ENCODE measurements around the gene PRUNE2. TPM values are rescaled to one million over a fixed set of nuclear protein-coding genes. Genes with fewer than 3 reads are reported as not detected.
"Not testable (repeated sequence)": the region's sequence is repeated elsewhere in the genome, so short reads cannot be mapped to it uniquely, and the experiment has no call there.

PRUNE2 gene
- total RNA-seq, 2 donors from 2014 or later: 58.6 to 78.9 TPM

DNA sequence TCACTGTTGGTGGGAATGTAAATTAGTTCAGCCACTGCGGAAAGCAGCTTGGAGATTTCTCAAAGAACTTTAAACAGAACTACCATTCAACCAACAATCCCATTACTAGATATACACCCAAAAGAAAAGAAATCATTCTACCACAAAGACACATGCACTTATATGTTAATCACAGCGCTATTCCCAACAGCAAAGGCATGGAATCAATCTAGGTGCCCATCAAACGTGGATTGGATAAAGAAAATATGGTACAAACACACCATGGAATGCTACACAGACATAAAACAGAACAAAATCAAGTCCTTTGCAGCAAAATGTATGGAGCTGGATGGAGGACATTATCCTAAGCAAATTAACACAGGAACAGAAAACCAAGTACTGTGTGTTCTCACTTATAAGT, 42.1 kb downstream of the PRUNE2 start:
- WGBS: 85% methylated on average over 3 of the region's 3 CpGs

DNA sequence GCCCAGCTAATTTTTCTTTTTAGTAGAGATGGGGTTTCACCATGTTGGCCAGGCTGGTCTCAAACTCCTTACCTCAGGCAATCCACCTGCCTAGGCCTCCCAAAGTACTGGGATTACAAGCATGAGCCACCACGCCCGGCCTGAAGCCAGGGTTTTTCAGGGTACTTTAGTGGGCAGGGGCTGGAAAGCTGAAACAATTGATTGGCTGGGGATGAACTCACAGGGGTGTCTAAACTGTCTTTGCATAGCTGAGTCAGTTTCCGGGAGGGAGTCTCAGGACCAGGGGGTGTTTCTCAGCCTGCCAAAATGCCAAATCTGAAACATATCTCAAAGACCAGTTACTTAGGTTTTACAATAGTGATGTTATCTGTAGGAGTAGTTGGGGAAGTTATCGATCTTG, 46.1 kb downstream of the PRUNE2 start:
- TF ChIP-seq, protein P1, sequence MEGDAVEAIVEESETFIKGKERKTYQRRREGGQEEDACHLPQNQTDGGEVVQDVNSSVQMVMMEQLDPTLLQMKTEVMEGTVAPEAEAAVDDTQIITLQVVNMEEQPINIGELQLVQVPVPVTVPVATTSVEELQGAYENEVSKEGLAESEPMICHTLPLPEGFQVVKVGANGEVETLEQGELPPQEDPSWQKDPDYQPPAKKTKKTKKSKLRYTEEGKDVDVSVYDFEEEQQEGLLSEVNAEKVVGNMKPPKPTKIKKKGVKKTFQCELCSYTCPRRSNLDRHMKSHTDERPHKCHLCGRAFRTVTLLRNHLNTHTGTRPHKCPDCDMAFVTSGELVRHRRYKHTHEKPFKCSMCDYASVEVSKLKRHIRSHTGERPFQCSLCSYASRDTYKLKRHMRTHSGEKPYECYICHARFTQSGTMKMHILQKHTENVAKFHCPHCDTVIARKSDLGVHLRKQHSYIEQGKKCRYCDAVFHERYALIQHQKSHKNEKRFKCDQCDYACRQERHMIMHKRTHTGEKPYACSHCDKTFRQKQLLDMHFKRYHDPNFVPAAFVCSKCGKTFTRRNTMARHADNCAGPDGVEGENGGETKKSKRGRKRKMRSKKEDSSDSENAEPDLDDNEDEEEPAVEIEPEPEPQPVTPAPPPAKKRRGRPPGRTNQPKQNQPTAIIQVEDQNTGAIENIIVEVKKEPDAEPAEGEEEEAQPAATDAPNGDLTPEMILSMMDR (IDR thresholded peaks at IDR 0.05): no peak
- no peak for TF ChIP-seq POLR2A (IDR thresholded peaks at IDR 0.05)
- TF ChIP-seq POLR2AphosphoS5 (IDR thresholded peaks at IDR 0.05): no peak
- Histone ChIP-seq H3K4me1 (replicated peaks) (no peaks in the 10 kb centered on the region), H3K4me3 (no peak overlapping the region), H3K36me3 (no peaks in the 10 kb centered on the region), H3K27ac (no peak overlapping the region), H3K9me3 (no peaks in the 10 kb centered on the region), H3K27me3 (replicated peaks; ENCODE audit: insufficient read depth) (no peaks in the 10 kb centered on the region)
- intact Hi-C loops (cut with DNase I): no loop called here
- no peak for DNase-seq (ENCODE audit: low spot score)
- WGBS: 49% methylated on average over 4 of the region's 4 CpGs

More for the DNA sequence above, 42.1 kb downstream of the PRUNE2 start:
- H3K4me1 ChIP-seq (replicated peaks): no peaks in the 10 kb centered on the region
- no peaks in the 10 kb centered on the region for H3K27me3 ChIP-seq (replicated peaks; ENCODE audit: insufficient read depth)
- no peak for DNase-seq (ENCODE audit: low spot score)
- no peak overlapping the region for H3K27ac ChIP-seq
- H3K9me3 ChIP-seq: no peaks in the 10 kb centered on the region
- intact Hi-C loops (cut with DNase I): no loop called here
- no peak overlapping the region for H3K4me3 ChIP-seq
- no peaks in the 10 kb centered on the region for H3K36me3 ChIP-seq
- TF ChIP-seq, protein P1 (IDR thresholded peaks at IDR 0.05): no peak
- TF ChIP-seq POLR2AphosphoS5 (IDR thresholded peaks at IDR 0.05): no peak
- no peak for TF ChIP-seq POLR2A (IDR thresholded peaks at IDR 0.05)

DNA sequence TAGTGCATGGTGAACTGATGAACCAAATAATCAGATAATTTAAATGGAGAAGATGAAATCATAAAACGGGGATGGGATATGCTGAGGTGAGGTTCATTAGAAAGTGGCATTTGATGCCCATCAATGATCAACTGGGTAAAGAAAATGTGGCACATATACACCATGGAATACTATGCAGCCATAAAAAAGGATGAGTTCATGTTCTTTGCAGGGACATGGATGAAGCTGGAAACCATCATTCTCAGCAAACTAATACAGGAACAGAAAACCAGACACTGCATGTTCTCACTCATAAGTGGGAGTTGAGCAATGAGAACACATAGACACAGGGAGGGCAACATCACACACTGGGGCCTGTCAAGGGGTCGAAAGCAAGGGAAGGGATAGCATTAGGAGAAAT, 47.7 kb downstream of the PRUNE2 start:
- intact Hi-C loops (cut with DNase I); H3K27me3 ChIP-seq (replicated peaks; ENCODE audit: insufficient read depth); DNase-seq (ENCODE audit: low spot score); H3K27ac ChIP-seq; H3K9me3 ChIP-seq; H3K4me1 ChIP-seq (replicated peaks); H3K36me3 ChIP-seq; H3K4me3 ChIP-seq: not testable (repeated sequence)
- WGBS: 95% methylated on average over 2 of the region's 2 CpGs

DNA sequence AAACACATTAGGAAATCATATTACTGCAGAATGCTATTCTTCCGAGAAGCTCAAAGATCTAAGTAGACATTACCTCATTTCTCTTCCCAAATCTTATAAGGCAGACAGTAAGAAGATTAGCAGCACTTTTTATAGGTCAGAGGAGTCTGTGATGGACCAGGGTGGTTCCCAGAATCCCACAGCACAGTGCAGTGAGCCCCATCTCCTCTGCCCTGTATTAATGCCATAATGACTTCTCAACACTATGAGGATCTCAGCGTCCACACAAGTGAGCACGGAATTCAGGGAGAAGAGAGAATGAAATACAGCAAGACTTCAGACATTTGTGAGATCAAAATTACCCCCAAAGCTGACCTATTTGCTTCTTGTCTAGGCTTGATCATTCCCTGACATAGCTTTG, 49.9 kb downstream of the PRUNE2 start:
- no peak for TF ChIP-seq POLR2AphosphoS5 (IDR thresholded peaks at IDR 0.05)
- TF ChIP-seq, protein P1 (IDR thresholded peaks at IDR 0.05): no peak
- no peak for TF ChIP-seq POLR2A (IDR thresholded peaks at IDR 0.05)
- no peak overlapping the region for H3K27ac ChIP-seq
- H3K36me3 ChIP-seq: no peaks in the 10 kb centered on the region
- H3K27me3 ChIP-seq (replicated peaks; ENCODE audit: insufficient read depth): no peaks in the 10 kb centered on the region
- H3K4me3 ChIP-seq: no peak overlapping the region
- intact Hi-C loops (cut with DNase I): no loop called here
- no peaks in the 10 kb centered on the region for H3K9me3 ChIP-seq
- H3K4me1 ChIP-seq (replicated peaks): no peaks in the 10 kb centered on the region
- 82% methylated on average over 3 of the region's 3 CpGs for WGBS
- no peak for DNase-seq (ENCODE audit: low spot score)

DNA sequence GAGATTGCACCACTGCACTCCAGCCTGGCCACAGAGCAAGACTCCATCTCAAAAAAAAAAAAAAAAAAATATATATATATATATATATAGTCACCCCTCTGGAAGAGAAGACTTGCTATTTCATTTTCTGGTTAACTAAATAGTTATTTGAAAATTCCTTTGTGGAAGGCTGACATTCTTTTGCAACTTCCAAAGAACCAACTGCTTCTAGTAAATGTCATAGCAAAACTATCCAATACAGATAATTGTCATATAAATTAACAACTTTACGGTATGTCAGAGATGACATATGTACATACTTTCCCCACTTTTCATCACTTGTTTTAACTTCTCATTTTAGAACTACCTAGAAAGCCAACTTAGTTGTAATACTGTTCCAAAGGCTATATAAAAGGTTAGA, 50.9 kb downstream of the PRUNE2 start:
- no peak overlapping the region for H3K27ac ChIP-seq
- TF ChIP-seq, protein P1 (IDR thresholded peaks at IDR 0.05): no peak
- TF ChIP-seq POLR2A (IDR thresholded peaks at IDR 0.05): no peak
- no peak for TF ChIP-seq POLR2AphosphoS5 (IDR thresholded peaks at IDR 0.05)
- intact Hi-C loops (cut with DNase I): no loop called here
- H3K9me3 ChIP-seq: no peaks in the 10 kb centered on the region
- H3K27me3 ChIP-seq (replicated peaks; ENCODE audit: insufficient read depth): no peaks in the 10 kb centered on the region
- no peaks in the 10 kb centered on the region for H3K36me3 ChIP-seq
- DNase-seq (ENCODE audit: low spot score): no peak
- 27% methylated on average over 1 of the region's 1 CpG for WGBS
- H3K4me1 ChIP-seq (replicated peaks): no peaks in the 10 kb centered on the region
- H3K4me3 ChIP-seq: no peak overlapping the region

All from prostate gland (tissue), 2 donors.